Measurements from ENCODE around the gene SLC3A2.
"Not testable (repeated sequence)": the region's sequence is repeated elsewhere in the genome, so short reads cannot be mapped to it uniquely, and the experiment has no call there.

The SLC3A2 gene

DNA sequence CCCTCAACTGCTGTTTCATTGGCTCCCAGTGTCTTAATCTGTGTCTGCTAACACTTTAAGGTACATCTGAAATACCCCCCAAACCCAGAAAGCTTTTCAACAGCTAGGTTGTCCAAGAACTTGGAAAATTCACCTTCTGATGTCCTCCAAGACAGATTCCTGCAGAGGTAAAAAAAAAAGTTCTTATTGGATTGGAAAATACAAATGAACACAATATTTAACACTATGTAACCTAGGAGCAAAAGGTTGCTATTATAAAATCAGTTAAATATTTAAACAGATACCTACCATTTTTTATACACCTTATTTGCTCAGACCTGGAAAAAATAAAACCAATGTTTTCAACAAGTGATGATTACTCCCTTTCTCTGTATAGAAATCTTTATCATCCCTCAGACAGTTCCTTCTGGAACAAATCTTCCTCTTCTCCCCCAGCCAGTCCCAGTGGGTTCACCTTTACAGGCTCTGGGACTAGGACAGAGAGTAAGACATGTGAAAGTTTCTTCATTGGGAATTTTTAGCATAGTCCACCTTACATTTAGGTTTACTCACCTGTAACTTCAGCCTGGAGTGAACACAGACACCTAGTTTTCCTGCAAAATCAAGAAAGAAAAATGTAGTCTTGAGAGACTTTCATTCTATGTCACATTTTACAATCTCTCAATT, 28.0 kb upstream of the SLC3A2 start:
- DNase-seq = no peak

DNA sequence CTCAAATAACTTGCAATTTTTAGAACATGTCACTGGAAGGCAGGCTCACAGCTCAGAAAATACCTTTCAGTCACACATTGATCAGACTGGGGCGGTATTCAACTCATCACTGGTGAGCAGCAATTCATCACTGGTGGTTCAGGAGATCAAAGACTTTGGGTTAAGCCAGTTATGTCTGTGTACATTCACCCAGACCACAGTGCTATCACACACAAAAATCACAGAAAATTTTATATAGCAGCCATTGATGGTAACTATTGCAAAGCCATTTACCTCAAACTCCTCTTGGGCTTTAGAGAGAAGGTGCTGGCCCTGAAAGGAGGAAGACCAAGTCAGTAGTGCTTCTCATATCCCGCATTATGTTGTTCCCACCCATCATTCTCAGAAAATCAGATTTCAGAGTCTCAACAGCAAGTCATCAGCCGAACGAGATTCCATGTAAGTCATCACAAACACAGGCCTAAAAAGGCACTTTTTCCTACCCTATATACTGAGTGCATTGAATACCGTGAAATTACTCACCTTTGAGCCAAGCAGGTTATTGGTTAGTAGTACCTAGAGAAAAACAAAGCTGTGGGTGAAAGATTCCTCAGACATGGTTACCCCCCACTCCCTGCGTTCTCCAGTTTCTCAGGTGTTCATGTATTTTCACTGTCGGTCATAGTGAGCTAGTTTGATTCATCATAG, 27.3 kb upstream of the SLC3A2 start:
- no peak for DNase-seq

DNA sequence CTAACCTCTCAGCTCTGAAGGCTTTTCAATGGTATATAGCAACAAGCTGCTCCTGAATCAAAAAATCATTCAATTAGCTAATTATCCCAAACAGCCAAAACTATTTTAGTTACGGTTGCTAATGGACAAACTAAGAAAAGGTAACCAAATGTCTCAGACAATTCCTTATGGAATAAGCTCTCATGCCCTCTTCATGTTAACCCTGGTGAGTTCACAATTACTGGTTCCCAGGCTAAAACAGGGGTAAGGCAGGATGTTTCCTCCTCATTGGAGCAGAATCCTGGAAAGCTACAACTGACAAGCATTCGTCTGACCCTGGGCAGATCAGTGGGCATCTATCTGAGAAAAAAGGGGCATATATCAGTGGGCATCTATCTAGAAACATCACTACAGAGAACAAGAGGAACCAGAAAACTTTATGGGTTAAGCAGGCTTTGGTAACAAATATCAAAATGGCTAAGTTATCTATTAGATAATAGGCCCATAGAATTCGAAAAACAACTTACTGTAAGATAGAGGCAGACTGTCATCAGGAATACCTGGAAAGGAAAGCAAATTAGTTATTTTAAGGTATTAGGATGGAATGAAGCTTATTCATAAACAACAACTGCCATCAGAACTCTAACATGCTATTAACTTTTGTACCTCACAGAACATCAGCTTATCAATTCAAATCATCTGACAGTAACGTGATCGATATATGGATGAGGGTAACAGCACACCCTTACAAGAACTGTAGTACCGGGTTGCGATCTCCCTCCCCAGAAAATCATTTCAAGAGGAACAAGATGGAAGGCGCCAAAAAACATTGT, 26.5 kb upstream of the SLC3A2 start:
- DNase-seq = no peak

DNA sequence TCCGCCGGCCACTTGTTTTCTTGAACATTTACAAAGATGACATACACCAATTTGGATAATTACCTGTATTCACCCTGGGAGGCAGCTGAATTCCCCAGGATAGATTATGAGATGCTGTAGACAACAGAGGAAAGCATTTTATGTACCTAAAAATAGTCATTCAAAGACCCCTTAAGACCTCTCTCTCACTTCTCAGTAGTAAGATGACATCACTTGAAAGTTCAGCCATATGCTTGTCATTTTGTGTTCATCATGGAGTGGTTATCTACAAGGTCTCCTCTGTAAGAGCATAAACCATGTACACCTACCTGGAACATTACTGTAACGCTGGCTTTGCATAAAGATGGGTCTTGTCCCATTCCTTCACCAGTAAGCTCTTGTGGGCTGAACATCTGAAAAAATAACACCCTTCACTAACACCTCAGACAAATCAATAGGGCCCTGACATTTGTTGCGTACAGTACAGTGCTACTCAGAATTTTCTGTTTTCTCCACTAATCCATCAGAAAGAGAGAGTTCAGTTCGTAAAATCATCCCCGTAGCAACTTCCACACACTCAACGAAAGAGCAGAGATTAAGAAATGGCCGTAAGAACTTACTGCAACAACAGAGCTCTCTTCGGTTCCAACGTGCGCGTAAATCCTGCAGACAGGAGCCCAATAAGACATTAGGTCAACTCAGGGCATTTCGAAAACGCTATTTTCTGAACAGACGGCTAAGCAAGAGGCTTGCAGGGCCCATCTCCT, 25.7 kb upstream of the SLC3A2 start:
- no peak for DNase-seq

DNA sequence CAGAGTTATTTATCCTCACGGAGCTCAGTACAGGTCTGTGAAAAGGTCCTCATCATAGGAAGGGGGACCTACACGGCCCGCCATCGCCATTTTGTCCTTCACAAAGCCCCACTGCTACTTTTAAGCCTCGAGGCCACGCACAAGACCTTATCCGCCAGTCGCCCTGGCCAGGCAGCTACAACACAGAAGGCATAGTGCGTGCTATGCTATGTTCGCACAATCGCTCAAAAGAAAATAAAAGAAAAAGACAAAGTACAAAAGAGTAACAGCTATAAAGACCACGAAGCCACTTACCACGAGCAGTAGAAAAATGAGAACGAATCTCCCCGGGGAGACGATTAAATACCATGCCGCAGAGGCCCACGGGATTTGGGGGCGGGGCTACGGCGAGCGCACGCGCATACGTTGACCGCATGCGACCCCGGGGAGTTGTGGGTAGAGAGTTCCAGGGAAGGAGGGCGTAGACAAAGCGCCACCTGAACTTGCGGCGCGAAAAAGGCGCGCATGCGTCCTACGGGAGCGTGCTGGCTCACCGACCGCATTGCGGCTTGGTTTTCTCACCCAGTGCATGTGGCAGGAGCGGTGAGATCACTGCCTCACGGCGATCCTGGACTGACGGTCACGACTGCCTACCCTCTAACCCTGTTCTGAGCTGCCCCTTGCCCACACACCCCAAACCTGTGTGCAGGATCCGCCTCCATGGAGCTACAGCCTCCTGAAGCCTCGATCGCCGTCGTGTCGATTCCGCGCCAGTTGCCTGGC, 24.9 kb upstream of the SLC3A2 start:
- DNase-seq = peak; percentile 95

DNA sequence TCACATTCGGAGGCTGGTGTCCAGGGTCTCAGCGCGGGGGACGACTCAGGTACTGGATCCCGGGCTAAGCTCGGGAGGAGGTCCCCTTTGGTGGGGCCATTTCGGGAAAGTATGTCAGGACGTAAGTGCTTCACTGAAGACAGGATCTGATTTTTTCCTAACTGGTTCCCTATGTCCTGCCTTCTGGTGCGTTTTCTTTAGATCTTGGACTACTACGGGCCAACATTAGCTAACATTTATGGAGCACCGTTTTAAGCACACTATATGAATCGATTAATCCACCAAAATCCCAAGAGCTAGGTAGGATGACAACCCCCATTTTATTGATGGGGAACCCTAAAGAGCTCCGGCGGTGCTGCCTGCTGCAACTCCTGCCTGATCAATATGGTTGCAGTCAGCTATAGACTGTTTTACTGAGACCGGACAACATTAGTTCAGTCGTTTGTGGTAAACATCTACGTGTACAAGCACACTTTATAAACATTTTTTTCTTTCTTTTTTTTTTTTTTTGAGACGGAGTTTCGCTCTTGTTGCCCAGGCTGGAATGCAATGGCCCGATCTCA, 24.3 kb upstream of the SLC3A2 start:
- no peak for DNase-seq

DNA sequence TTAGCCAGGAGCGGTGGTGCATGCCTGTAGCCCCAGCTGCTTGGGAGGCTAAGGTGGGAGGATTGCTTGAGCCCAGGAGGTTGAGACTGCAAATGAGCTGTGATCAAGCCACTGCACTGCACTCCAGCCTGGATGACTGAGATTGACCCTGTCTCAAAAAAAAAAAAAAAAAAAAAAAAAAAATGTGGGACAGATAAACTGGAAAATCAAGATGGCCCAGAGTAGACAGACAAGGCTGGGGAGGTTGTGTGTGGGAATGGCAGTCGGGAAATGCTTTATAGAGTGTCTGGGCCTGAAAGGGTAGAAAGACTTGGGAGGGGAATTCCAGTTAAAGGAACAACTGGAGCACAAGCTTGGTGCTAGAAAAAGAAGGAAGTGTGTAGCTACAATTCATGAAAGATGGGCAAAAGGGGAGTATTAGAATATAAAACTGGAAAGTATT, 23.1 kb upstream of the SLC3A2 start:
- DNase-seq = no peak

DNA sequence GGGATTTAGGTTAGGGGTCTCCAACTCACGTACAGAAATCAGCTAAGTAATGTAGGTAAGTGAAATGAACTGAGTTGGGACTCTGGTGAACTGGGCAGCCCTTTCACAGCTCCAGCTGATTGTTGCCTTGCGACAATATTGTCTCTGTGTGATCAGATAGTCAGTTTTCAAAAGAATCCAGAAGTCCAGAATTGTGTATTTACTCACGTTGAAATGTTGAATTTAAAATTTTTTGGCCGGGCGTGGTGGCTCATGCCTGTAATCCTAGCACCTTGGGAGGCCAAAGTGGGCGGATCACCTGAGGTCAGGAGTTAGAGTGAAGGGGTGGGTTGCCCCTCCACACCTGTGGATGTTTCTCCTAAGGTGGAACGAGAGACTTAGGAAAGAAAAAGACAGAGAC, 22.5 kb upstream of the SLC3A2 start:
- DNase-seq = no peak

DNA sequence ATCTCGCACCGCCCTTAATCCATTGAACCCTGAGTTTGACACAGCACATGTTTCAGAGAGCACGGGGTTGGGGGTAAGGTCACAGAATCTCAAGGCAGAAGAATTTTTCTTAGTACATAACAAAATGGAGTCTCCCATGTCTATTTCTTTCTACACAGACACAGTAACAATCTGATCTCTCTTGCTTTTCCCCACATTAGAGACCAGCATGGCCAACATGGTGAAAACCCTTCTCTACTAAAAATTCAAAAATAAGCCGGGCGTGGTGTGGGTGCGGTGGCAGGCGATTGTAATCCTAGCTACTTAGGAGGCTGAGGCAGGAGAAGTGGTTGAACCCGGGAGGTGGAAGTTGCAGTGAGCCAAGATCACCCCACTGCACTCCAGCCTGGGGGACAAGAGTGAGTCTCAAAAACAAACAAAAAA, 21.4 kb upstream of the SLC3A2 start:
- not testable (repeated sequence) for DNase-seq

DNA sequence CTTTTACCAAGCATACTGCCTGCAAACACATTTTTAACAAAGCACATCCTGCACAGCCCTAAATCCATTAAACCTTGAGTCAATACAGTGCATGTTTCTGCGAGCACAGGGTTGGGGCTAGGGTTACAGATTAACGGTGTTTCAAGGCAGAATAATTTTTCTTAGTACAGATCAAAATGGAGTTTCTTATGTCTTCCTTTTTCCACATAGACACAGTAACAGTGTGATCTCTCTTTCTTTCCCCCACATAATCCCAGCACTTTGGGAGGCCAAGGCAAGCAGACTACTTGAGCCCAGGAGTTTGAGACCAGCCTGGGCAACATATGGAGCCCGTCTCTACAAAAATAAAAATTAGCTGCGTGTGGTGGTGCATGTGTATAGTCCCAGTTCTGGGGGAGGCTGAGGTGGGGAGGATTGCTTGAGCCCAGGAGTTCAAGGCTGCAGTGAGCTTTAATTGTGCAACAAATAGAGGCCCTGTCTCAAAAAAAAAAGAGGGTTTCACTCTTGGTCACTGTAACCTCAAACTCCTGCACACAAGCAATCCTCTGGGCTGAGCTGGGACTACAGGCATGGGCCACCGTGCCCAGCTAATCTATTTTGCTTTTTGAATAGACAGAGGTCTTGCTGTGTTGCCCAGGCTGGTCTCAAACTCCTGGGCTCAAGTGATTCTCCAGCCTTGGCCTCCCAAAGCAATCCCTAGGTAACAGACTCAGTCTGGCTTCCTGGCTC, 19.7 kb upstream of the SLC3A2 start:
- DNase-seq = no peak

DNA sequence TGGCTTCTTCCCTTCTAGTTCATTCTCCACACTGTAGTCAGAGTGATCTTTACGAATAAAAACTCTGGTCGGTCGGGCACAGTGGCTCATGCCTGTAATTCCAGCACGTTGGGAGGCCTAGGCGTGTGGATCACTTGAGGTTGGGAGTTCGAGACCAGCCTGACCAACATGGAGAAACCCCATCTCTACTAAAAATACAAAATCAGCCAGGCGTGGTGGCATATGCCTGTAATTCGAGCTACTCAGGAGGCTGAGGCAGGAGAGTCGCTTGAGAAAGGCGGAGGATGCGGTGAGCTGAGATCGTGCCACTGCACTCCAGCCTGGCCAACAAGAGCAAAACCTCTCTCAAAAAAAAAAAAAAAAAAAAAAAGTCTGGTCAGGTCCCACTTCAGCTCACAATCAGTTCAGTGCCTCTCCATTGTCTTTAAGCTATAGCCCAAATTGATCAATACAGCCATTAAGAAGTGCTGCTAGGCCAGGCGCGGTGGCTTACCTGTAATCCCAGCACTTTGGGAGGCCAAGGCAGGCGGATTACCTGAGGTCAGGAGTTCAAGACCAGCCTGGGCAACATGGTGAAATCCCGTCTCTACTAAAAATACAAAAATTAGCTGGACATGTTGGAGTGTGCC, 19.0 kb upstream of the SLC3A2 start:
- not testable (repeated sequence) for DNase-seq

DNA sequence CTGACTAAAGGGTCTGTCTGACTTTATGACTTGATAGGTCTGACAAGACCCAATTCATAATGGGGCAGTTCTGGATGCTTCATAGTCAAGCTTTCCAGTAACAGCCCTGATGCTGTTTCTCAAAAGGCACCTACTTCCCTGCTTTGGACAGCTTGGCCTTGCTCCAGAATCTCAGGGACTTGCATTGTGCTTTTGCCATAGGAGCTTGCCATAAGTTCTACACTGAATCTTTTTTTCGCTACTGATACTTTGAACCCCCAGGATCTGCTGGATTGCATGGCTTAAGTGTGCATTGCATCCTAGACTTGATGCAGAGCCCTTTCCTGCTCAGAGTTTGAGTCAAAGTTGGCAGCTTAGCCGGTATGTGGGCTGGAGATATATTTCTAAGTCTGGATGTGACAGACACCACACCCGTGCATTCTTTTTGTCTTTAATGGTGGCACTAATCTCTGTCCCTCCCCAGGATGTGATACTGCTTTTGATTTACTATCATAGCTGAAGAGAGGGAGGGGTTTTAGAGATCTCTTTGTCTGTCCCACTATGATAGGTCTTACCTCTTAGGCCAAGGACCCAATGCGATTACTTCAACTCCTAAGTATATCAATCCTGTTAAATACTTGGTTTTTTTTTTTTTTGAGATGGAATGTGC, 16.9 kb upstream of the SLC3A2 start:
- DNase-seq = no peak

DNA sequence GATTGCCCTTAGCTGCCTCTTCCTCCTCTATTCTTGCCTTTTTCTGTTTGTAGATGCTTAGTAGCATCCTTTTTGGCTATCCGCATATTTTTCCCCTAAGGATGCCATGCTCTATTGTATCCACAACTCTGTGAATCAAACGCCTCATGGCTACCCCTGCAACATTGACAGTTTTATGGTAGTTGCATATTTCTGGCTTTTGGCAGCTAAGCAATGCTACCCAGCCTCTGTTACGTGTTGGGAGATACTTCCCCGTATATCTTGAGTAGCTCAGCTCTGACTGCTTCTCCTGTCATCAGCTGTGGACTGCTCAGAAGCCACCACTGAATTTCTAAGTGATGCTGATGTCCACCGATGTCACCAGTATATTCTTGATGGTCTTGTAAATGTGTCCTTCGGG, 15.1 kb upstream of the SLC3A2 start:
- no peak for DNase-seq

DNA sequence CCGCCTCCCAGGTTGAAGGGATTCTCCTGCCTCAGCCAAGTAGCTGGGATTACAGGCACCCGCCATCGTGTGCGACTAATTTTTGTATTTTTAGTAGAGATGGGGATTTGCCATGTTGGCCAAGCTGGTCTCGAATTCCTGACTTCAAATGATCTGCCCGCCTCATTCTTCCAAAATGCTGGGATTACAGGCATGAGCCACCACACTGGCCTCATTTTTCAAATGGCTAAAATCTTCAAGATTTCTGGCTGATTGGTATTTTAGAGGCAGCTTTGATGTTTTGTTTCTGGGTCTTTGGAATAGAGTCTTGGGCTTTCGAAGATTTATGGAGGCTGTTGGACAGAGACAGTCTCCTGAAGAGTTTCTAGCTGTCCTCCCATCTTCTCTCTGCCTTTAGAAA, 5.8 kb upstream of the SLC3A2 start:
- DNase-seq = no peak

DNA sequence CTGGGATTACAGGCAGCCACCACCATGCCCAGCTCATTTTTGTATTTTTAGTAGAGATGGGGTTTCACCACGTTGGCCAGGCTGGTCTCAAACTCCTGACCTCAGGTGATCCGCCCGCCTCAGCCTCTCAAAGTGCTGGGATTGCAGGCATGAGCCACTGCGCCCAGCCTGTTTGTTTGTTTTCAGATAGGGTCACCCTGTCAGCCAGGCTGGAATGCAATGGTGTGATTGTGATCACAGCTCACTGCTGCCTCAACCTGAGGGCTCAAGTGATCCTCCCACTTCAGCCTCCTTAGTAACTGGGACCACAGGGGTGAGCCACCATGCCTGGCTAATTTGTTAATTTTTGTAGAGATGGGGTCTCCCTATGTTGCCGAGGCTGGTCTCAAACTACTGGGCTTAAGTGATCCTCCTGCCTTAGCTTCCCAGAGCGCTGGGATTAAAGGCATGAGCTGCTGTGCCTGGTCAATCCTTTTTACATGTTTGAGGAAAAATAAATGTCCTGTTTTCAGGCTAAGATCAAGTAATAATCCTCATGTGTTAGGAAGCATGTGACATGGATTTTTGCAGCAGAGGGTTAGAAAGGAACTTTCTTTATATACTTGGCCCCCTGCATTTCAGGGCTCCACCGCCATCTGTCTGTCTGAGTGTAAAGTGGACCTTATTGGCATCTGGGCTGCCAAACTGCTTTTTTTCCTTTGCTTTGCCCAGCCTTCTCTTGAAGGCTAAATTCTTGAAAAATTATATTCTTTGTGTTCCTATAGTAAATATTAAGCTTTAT, 4.8 kb upstream of the SLC3A2 start:
- no peak for DNase-seq

DNA sequence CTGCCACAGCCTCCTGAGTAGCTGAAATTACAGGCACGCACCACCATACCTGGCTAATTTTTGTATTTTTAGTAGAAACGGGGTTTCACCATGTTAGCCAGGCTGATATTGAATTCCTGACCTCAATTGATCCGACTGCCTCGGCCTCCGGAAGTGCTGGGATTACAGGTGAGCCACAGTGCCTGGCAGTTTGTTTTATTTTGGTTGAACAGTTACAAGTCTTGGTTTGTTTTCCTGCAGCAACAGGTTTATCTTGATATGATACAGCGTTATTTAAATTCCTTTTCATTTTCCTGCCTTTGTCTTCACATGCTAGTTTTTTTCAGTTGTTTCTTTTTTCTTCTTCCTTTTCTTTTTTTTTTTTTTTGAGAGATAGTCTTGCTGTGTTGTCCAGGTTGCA, 4.0 kb upstream of the SLC3A2 start:
- DNase-seq = no peak

DNA sequence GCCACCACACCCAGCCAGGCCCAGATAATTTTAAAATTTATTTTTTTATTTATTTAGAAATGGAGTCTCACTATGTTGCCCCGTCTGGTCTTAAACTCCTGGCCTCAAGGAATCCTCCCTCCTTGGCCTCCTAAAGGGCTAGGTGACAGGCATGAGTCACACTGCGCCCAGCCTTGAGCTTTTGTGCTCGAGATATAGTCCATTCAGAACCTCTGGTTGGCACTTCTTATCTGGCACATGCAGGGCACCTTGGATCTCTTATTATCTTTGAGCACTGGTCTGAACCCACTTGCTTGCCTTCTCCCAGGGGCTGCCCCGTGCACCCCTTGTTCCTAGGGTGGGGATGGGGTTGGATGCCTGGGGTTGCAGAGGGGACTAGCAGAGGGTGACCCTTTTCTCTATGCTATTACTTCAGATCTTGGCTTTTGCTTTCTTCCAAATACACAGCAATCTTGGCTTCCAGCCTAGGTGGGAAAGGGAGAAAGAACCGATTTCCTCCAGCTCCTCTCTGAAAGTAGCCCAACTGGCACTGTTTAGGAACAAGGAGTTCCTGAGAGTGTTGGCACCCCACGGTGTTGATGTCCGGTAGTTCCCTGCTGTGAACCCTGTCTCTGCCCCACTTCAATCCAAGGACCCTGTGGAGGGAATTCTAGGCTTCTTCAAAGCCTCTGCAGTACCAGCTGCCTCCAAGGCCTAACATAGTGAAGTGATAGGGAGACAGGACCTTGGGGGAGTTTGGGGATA, 1.3 kb upstream of the SLC3A2 start:
- DNase-seq = no peak

DNA sequence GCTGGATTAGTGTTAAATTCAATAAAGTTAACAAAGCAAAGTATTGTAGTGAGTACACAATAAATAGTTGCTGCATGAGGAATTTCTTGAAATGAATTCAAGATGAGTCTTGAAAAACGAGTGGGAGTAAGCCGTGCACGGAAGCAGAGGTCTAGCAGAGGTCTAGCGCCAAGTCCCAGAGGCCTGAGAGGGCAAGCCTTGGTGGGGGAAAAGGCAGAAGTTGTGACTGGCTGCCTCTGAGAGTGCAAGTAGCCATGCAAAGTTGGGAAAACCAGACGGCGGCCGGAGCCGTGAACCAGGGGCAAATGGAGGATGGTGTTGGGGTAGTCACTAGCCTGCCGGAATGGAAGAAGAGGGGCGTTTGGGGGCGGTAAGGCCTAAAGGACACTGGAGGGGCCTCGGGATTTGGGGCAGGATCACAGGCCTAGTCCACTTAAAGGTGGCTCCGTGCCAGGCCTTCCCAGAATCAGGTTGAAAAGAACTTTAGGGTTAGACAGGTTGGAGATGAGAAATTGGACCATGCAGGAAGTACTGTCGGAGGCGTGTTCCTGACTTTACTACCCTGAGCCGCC, 379 bp upstream of the SLC3A2 start:
- no peak for DNase-seq
